ENCODE results near the gene DGKE.

DNA sequence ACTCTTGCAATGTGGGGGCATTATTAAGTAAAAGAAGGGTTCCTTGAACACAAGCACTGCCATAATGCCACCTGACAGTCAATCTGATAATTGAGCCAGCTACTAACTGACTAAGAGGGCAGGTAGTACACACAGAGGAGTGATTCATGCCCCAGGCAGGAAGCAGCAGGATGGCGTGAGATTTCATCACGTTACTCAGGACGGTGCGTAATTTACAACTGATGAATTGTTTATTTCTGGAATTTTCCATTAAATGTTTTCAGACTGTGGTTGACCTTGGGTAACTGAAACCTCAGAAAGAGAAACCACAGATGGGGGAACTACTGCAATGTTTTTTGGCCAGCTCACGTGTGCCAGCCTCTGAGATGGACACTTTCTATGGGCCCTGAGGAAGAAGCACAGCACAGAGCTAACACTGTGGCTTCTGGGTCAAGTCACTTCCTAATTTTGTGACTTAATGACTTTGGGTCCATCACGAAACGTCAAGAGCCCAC is 46.9 kb upstream of the DGKE start:
- TF ChIP-seq, protein P1, sequence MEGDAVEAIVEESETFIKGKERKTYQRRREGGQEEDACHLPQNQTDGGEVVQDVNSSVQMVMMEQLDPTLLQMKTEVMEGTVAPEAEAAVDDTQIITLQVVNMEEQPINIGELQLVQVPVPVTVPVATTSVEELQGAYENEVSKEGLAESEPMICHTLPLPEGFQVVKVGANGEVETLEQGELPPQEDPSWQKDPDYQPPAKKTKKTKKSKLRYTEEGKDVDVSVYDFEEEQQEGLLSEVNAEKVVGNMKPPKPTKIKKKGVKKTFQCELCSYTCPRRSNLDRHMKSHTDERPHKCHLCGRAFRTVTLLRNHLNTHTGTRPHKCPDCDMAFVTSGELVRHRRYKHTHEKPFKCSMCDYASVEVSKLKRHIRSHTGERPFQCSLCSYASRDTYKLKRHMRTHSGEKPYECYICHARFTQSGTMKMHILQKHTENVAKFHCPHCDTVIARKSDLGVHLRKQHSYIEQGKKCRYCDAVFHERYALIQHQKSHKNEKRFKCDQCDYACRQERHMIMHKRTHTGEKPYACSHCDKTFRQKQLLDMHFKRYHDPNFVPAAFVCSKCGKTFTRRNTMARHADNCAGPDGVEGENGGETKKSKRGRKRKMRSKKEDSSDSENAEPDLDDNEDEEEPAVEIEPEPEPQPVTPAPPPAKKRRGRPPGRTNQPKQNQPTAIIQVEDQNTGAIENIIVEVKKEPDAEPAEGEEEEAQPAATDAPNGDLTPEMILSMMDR (IDR thresholded peaks at IDR 0.05): no peak
- TF ChIP-seq POLR2A (IDR thresholded peaks at IDR 0.05): no peak

Measured in esophagus squamous epithelium (tissue), 4 donors.